PC-3 (cell line): ENCODE data around the gene NRL.

Experiments
- EZH2 ChIP-seq: fragments of 300-600 bp; sonication (generic); IDR thresholded peaks from one replicate; pipeline ENCODE4 v1.6.1; 2017; ENCODE audit warnings: antibody characterized with exemption, mild to moderate bottlenecking, low read length; ENCODE audit not compliant: unreplicated experiment
- EZH2phosphoT487 ChIP-seq: fragments of 300-600 bp; sonication (generic); IDR thresholded peaks from 2 replicates; pipeline ENCODE4 v1.6.1; 2018; ENCODE audit warnings: mild to moderate bottlenecking, antibody characterized with exemption, low read length, borderline replicate concordance
- TF ChIP-seq, protein P1 (sequence below): fragments of 300-600 bp; sonication (generic); conservative IDR thresholded peaks from 2 replicates; pipeline ENCODE4 v1.5.1; 2017; ENCODE audit warnings: antibody characterized with exemption, low read depth, mild to moderate bottlenecking, low read length

DNA sequence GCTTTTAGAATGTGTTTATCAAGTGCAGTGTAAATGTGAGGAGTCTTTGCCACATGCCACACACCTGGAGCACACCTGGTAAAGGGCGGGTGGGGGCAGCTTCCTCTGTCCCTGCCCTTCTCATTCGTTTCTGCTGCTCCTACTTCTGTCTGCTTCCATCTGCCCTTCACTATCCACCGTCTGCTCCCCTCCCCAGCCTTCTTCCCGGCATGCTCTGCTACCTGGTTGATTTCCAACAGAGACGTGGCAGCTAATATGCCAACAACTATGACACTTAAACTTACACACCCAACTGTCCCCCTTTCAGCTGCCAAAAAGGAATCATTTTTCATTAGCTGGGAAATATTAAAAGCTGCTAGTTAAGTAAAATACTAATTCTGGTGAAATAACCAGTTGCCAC is 72.0 kb downstream of the NRL start:
- TF ChIP-seq, protein P1, sequence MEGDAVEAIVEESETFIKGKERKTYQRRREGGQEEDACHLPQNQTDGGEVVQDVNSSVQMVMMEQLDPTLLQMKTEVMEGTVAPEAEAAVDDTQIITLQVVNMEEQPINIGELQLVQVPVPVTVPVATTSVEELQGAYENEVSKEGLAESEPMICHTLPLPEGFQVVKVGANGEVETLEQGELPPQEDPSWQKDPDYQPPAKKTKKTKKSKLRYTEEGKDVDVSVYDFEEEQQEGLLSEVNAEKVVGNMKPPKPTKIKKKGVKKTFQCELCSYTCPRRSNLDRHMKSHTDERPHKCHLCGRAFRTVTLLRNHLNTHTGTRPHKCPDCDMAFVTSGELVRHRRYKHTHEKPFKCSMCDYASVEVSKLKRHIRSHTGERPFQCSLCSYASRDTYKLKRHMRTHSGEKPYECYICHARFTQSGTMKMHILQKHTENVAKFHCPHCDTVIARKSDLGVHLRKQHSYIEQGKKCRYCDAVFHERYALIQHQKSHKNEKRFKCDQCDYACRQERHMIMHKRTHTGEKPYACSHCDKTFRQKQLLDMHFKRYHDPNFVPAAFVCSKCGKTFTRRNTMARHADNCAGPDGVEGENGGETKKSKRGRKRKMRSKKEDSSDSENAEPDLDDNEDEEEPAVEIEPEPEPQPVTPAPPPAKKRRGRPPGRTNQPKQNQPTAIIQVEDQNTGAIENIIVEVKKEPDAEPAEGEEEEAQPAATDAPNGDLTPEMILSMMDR: no peak
- TF ChIP-seq EZH2 (no peak), EZH2phosphoT487 (no peak)
